ENCODE data around the gene COG5. TPM values are rescaled to one million over a fixed set of nuclear protein-coding genes. Genes with fewer than 3 reads are reported as not detected.

The COG5 gene
- total and polyA plus RNA-seq, 2 of the 8 experiments (the other 6 are each of a cell fraction or from before 2014, with no cell fraction given): 10.5 to 28.1 TPM

DNA sequence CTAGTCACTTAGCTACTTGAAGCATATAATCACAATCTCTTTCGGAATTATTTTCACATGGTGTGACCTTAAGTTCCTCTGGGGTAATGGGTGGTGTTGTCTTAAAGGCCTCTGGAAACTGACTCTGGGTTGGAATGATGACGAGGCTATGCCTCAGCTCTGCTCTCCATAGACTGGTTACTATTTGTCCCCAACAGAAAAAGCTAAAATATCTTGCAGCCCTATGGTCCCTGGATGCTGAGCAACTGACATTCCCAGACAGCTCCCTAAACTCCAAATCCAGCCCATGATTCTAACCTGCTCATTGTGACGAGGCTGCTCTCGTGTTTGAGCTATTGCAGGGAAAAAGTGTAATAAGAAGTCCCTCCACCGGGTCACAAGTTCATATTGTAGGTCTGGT is 343.4 kb downstream of the COG5 start:
- H3K23me2 ChIP-seq (ENCODE audit: low read depth, low read length): no peaks in the 10 kb centered on the region; the same call in 1 of the 2 replicates
- no peak overlapping the region for H4K8ac ChIP-seq (ENCODE audit: extremely low read depth, insufficient read depth, low read length)
- H3K36me3 ChIP-seq (ENCODE audit: control insufficient read depth in 2 of 4, insufficient read depth in 4 of 4, low read length in 3 of 4): no peaks in the 10 kb centered on the region; a peak in 1 of 8 replicates
- H4K20me1 ChIP-seq (replicated peaks in 1 of 2; ENCODE audit: control insufficient read depth in 1 of 2, insufficient read depth in 2 of 2, low read length in 2 of 2): no peaks in the 10 kb centered on the region
- H2AFZ ChIP-seq (ENCODE audit: low read length): no peak overlapping the region
- no peak overlapping the region for H2BK12ac ChIP-seq (ENCODE audit: low read depth, low read length)
- no peaks in the 10 kb centered on the region for H3K9me3 ChIP-seq (ENCODE audit: insufficient read depth in 2 of 2, low read depth in 1 of 2, low read length in 1 of 2)
- H3K79me1 ChIP-seq (ENCODE audit: low read depth, low read length): no peaks in the 10 kb centered on the region
- H2AK5ac ChIP-seq (ENCODE audit: low read depth, low read length): no peak overlapping the region
- no peak overlapping the region for H2BK5ac ChIP-seq (ENCODE audit: low read depth, low read length)
- no peaks in the 10 kb centered on the region for H3K79me2 ChIP-seq (ENCODE audit: control insufficient read depth in 1 of 2, insufficient read depth in 2 of 2, low read length in 2 of 2)
- no peak overlapping the region for H3K56ac ChIP-seq (replicated peaks; ENCODE audit: insufficient read length, low read depth, low read length)
- H3K4me3 ChIP-seq (ENCODE audit: extremely low read depth in 1 of 4, insufficient read depth in 2 of 4, low read depth in 3 of 4, low read length in 4 of 4): no peak overlapping the region
- no peak overlapping the region for H2BK120ac ChIP-seq (replicated peaks; ENCODE audit: low read depth, low read length)
- no peak overlapping the region for H3K27ac ChIP-seq (ENCODE audit: low read depth, low read length)
- H3K4me2 ChIP-seq (ENCODE audit: insufficient read depth in 1 of 2, low read depth in 2 of 2, low read length in 2 of 2): no peak overlapping the region
- H3K4ac ChIP-seq (replicated peaks; ENCODE audit: insufficient read length, low read depth, low read length): no peak overlapping the region
- no peak overlapping the region for H4K5ac ChIP-seq (ENCODE audit: insufficient read length, low read depth, low read length)
- 90% methylated on average over 5 of the region's 5 CpGs; no CpG with 5 or more reads in 1 of the 2 experiments for WGBS, 2 experiments (ENCODE audit: extremely low coverage in 1 of 2, insufficient coverage in 1 of 2, insufficient read length in 1 of 2, insufficient replicate concordance in 2 of 2, low coverage in 1 of 2, low lambda C conversion rate in 2 of 2, missing lambda C conversion rate in 1 of 2)
- POLR2A ChIA-PET (ENCODE audit: partially characterized antibody): no interaction called here
- CTCF ChIA-PET (ENCODE audit: partially characterized antibody): interaction anchor here (0.6 to 1.7 kb wide), 5 partner anchors 12 to 442 kb away, joined by 3 to 4 read pairs (median 4); no protein-coding TSS in a partner anchor
- H4K91ac ChIP-seq (replicated peaks; ENCODE audit: insufficient read length, low read length): no peak overlapping the region
- no peak overlapping the region for H3K14ac ChIP-seq (ENCODE audit: insufficient read length)
- H2BK15ac ChIP-seq (ENCODE audit: low read length): no peak overlapping the region
- no peak overlapping the region for H2BK20ac ChIP-seq (ENCODE audit: low read length)
- no peak overlapping the region for H3K9ac ChIP-seq (replicated peaks in 1 of 4; ENCODE audit: extremely low read depth in 1 of 4, low read depth in 3 of 4, low read length in 3 of 4)
- no peaks in the 10 kb centered on the region for H3K27me3 ChIP-seq (replicated peaks in 1 of 4; ENCODE audit: control insufficient read depth in 3 of 4, extremely low read depth in 1 of 4, insufficient read depth in 3 of 4, low read length in 3 of 4)
- no peak overlapping the region for H3K18ac ChIP-seq (ENCODE audit: extremely low read depth, low read length)
- no peak for FAIRE-seq
- no peak overlapping the region for H3K23ac ChIP-seq (ENCODE audit: insufficient read length)
- H3K4me1 ChIP-seq (replicated peaks in 1 of 4; ENCODE audit: control insufficient read depth in 3 of 4, insufficient read depth in 4 of 4, low read length in 3 of 4): no peaks in the 10 kb centered on the region
- no peak for DNase-seq (ENCODE audit: low read depth in 1 of 2, low spot score in 2 of 2)
- TF ChIP-seq JUN (IDR thresholded peaks at IDR 0.05; ENCODE audit: low read depth, low read length): no peak
- no peak for TF ChIP-seq ZNF274 (IDR thresholded peaks at IDR 0.05; ENCODE audit: borderline replicate concordance, extremely low read depth, low read length)
- no peak for TF ChIP-seq BRCA1 (IDR thresholded peaks at IDR 0.05; ENCODE audit: low read depth, low read length)
- no peak for TF ChIP-seq POU5F1 (IDR thresholded peaks at IDR 0.05; ENCODE audit: low read depth, low read length)
- no peak for TF ChIP-seq RFX5 (IDR thresholded peaks at IDR 0.05; ENCODE audit: borderline replicate concordance, low read depth, low read length)
- TF ChIP-seq PHF8 (conservative IDR thresholded peaks at IDR 0.05; ENCODE audit: low read depth, low read length): no peak
- no peak for TF ChIP-seq SIN3A (conservative IDR thresholded peaks at IDR 0.05 in 1 of 2, IDR thresholded peaks at IDR 0.05 in 1 of 2; ENCODE audit: low read depth in 1 of 2, low read length in 2 of 2)
- no peak for TF ChIP-seq ASH2L (IDR thresholded peaks at IDR 0.05; ENCODE audit: low read length)
- TF ChIP-seq YY1 (IDR thresholded peaks at IDR 0.05; ENCODE audit: low read depth, low read length): no peak
- no peak for TF ChIP-seq CBX5 (IDR thresholded peaks at IDR 0.05; ENCODE audit: low read depth, low read length)
- TF ChIP-seq EP300 (IDR thresholded peaks at IDR 0.05; ENCODE audit: borderline replicate concordance in 1 of 2, low read depth in 2 of 2, low read length in 2 of 2): no peak
- no peak for TF ChIP-seq KDM4A (IDR thresholded peaks at IDR 0.05; ENCODE audit: low read depth, low read length, severe bottlenecking)
